ENCODE results near the gene WNT1.

WNT1 gene

DNA sequence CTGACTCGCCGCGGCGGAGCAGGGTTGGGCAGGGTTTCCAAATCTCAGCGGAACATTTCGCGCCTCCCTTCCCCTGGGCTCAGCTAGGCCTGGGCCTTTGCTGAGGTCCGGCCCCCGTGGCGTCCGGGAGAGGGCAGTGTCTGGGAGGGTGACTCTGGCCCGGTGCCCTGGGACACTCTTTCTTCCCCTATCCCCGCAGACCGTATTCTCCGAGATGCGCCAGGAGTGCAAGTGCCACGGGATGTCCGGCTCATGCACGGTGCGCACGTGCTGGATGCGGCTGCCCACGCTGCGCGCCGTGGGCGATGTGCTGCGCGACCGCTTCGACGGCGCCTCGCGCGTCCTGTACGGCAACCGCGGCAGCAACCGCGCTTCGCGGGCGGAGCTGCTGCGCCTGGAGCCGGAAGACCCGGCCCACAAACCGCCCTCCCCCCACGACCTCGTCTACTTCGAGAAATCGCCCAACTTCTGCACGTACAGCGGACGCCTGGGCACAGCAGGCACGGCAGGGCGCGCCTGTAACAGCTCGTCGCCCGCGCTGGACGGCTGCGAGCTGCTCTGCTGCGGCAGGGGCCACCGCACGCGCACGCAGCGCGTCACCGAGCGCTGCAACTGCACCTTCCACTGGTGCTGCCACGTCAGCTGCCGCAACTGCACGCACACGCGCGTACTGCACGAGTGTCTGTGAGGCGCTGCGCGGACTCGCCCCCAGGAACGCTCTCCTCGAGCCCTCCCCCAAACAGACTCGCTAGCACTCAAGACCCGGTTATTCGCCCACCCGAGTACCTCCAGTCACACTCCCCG lies 3.0 kb downstream of the WNT1 start:
- H3K4me3 ChIP-seq (ENCODE audit: low read length): no peak overlapping the region
- TF ChIP-seq, protein P1, sequence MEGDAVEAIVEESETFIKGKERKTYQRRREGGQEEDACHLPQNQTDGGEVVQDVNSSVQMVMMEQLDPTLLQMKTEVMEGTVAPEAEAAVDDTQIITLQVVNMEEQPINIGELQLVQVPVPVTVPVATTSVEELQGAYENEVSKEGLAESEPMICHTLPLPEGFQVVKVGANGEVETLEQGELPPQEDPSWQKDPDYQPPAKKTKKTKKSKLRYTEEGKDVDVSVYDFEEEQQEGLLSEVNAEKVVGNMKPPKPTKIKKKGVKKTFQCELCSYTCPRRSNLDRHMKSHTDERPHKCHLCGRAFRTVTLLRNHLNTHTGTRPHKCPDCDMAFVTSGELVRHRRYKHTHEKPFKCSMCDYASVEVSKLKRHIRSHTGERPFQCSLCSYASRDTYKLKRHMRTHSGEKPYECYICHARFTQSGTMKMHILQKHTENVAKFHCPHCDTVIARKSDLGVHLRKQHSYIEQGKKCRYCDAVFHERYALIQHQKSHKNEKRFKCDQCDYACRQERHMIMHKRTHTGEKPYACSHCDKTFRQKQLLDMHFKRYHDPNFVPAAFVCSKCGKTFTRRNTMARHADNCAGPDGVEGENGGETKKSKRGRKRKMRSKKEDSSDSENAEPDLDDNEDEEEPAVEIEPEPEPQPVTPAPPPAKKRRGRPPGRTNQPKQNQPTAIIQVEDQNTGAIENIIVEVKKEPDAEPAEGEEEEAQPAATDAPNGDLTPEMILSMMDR (IDR thresholded peaks at IDR 0.05; ENCODE audit: insufficient read depth, low read depth, low read length, missing control alignments): no peak
- no peak for DNase-seq (ENCODE audit: low read depth)

DNA sequence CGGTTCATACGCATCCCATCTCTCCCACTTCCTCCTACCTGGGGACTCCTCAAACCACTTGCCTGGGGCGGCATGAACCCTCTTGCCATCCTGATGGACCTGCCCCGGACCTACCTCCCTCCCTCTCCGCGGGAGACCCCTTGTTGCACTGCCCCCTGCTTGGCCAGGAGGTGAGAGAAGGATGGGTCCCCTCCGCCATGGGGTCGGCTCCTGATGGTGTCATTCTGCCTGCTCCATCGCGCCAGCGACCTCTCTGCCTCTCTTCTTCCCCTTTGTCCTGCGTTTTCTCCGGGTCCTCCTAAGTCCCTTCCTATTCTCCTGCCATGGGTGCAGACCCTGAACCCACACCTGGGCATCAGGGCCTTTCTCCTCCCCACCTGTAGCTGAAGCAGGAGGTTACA lies 3.6 kb downstream of the WNT1 start:
- H3K4me3 ChIP-seq (ENCODE audit: low read length): no peak overlapping the region
- DNase-seq (ENCODE audit: low read depth): no peak
- TF ChIP-seq, protein P1 (IDR thresholded peaks at IDR 0.05; ENCODE audit: insufficient read depth, low read depth, low read length, missing control alignments): no peak

DNA sequence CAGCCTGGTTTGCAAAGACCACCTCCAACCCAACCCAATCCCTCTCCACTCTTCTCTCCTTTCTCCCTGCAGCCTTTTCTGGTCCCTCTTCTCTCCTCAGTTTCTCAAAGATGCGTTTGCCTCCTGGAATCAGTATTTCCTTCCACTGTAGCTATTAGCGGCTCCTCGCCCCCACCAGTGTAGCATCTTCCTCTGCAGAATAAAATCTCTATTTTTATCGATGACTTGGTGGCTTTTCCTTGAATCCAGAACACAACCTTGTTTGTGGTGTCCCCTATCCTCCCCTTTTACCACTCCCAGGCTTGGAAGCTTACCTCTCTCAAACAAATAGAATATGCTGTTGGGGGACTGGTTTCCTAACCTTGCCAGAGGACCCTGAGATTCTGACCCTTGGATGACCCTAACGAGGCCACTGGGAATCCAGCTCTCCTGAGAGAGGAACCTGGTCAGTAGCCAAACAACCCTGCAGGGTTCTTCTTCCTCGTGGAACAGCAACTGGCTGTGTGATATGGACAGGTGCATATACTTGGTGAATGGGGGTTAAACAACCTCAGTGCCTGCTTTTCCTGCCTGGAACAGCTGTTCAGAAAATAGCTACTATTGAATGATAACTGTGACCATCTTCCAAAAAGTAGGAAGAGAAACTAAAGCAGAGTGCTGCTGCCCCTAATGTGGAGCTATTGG lies 4.4 kb downstream of the WNT1 start:
- TF ChIP-seq, protein P1 (IDR thresholded peaks at IDR 0.05; ENCODE audit: insufficient read depth, low read depth, low read length, missing control alignments): no peak
- DNase-seq (ENCODE audit: low read depth): no peak
- H3K4me3 ChIP-seq (ENCODE audit: low read length): no peak overlapping the region

DNA sequence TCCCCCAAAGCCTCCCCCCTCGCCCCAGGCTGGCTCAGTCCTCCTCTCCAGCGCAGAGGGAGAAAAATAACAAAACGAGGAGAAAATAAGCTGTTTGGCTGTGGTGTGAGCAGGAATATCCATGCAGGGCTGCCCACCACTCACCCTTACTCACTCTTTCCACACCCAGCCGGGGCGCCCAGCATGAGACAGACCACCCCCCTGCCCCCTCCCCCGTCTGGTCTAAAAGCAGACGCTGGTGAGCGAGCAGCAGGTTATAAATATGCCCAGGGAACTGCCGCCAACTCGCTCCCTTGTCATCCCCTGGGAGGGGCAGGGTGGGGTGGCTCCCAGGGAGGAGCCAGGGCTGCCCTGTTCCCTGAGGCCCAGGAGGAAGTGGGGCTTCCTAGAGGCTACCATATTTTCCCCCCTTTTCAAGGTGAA lies 7.4 kb downstream of the WNT1 start:
- TF ChIP-seq, protein P1 (IDR thresholded peaks at IDR 0.05; ENCODE audit: insufficient read depth, low read depth, low read length, missing control alignments): no peak
- no peak for DNase-seq (ENCODE audit: low read depth)
- H3K4me3 ChIP-seq (ENCODE audit: low read length): no peak overlapping the region

DNA sequence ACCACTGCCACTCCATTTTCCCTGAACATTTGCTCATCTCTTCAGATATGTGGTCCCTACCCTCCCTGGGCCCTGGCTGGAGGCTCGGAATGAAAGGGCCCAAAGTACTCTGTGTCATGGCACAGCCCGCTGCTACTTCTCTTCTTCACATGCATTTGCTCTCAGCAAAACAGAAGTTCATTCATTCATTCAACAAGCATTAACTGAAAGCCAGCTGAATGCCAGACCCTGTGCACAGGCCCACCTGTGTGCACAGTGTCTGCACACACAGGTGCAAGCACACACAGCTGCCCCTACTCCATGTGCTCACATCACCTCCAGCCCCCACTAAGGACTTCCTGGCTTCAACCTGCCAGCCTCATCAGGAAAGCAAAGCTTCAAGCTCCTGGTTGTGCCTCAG lies 7.8 kb downstream of the WNT1 start:
- no peak overlapping the region for H3K4me3 ChIP-seq (ENCODE audit: low read length)
- DNase-seq (ENCODE audit: low read depth): no peak
- TF ChIP-seq, protein P1 (IDR thresholded peaks at IDR 0.05; ENCODE audit: insufficient read depth, low read depth, low read length, missing control alignments): no peak

DNA sequence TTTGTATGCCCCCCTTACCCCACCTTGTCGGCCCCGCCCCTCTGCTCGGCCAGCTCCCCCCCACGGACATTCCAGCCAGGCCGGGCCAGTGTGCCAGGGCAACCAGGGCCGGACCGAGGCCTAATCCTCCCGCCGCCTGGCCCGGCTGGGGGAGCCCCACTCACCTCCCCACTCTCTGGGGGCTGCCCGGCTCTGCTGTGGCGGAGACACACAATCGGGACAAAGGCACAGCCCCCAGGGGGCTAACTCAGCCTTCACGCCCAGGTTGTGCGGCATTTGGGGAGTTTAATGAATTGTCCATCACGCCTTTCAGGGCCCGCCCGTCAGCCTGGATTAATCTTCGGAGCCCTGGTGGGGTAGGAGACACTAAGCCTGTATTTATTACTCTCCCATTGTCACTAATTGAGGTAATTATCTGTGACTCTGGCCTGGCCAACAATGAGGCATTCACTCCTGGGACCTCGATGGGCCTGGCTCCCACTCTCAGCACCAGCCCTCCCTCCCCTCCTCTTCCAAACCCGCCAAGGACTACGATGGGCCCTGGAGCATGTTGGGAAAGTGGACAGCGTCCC lies 8.7 kb downstream of the WNT1 start:
- TF ChIP-seq, protein P1 (IDR thresholded peaks at IDR 0.05; ENCODE audit: insufficient read depth, low read depth, low read length, missing control alignments): no peak
- H3K4me3 ChIP-seq (ENCODE audit: low read length): no peak overlapping the region

More for the DNA sequence above, 8.7 kb downstream of the WNT1 start:
- DNase-seq (ENCODE audit: low read depth): no peak
